Astrocyte of the spinal cord (primary cell): Measurements from ENCODE around the gene NCBP2L.

ENCODE experiments used
- DNase-seq: peaks from one replicate; pipeline ENCODE4 v3.0.0; 2011; ENCODE audit warnings: low read depth, low spot score
- H3K4me3 ChIP-seq: 2 replicates; pipeline ENCODE4 v1.5.1; 2011; ENCODE audit warnings: low read depth, mild to moderate bottlenecking, low read length, moderate library complexity
- in situ Hi-C: cut with HindIII; loops from 2 replicates; pipeline ENCODE4 v1.10.0; 2017; ENCODE audit warnings: low sequenced_read_pairs
- TF ChIP-seq, protein P1 (sequence below): IDR thresholded peaks from 2 replicates; pipeline ENCODE4 v1.5.1; 2012; ENCODE audit warnings: low read depth, mild to moderate bottlenecking, low read length, inconsistent platforms

The NCBP2L gene

DNA sequence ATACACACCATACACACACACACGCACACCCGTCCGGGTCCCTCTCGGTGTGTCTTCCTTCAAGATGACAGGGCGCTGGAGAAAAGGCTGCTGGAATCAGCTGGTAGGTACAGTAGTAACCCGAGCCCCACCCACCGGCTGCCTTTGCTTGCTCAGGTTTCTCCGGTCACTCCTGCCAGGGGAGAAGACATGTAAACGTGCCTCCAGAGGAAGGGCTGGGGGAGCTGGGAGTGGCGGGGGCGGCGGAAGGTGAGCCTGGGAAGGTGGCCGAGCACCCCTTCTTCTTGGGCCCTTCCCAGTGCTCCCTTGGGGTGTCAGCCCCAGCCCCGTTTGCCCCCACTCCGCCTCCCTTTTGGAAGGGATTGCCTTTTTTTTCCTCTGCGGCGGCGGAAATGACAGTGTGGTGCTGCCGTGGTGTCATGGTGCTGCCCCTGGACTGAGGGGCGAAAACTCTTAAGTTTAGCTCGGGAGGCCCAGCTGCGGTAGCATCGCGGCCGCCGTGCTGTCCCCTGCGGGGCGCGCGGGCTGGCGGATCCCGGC lies 48.2 kb downstream of the NCBP2L start, which contains the start of gene MID2:
TSS of gene MID2 (plus strand) at position 169 of the 540 bp plus-strand sequence. CDS start 561 bp downstream, outside the sequence.
- peak; percentile 28 for DNase-seq
- peak within 1 kb of the TSS; percentile 47 for H3K4me3 ChIP-seq
- TF ChIP-seq, protein P1, sequence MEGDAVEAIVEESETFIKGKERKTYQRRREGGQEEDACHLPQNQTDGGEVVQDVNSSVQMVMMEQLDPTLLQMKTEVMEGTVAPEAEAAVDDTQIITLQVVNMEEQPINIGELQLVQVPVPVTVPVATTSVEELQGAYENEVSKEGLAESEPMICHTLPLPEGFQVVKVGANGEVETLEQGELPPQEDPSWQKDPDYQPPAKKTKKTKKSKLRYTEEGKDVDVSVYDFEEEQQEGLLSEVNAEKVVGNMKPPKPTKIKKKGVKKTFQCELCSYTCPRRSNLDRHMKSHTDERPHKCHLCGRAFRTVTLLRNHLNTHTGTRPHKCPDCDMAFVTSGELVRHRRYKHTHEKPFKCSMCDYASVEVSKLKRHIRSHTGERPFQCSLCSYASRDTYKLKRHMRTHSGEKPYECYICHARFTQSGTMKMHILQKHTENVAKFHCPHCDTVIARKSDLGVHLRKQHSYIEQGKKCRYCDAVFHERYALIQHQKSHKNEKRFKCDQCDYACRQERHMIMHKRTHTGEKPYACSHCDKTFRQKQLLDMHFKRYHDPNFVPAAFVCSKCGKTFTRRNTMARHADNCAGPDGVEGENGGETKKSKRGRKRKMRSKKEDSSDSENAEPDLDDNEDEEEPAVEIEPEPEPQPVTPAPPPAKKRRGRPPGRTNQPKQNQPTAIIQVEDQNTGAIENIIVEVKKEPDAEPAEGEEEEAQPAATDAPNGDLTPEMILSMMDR: no peak
- in situ Hi-C loops: no loop called here

DNA sequence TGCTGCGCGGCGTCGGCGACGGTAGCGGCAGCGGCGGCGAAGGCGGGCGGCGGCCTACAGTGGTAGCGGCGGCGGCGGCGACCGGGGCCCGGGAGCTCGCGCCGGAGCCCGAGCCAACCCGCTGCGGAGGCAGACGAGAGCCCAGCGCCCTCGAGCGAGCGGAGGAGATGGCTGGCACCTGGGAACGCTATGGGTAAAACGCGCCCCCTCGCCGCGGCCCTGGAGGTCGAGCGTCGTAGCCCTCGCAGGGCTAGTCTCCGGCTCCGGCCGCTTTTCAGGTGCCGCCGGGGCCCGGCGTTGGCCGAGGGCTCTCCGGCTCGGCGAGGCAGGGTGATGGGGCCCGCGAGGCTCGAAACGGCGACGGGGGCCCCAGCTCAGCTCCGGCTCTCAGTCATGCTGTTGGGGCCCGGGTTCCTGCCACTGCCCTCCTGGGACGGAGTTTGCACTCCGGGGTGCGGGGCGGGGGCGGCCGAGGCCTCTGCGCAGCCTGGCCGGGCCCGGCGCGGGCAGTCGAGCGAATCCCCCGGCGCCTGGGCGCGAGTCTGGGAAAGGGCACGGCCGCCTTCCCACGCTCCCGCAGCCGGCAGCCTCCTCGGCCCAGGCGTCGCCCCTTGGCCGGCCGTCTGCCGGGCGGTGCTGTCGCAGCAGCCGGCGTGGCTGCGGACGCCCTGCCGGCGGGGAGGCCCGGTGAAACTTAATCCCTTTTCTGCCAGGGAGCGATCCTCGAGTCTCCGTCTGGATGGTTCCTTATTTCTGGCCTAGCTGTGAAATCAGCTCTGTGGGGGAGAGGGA lies 48.9 kb downstream of the NCBP2L start:
- TF ChIP-seq, protein P1: no peak
- H3K4me3 ChIP-seq: peak overlapping the region; percentile 47
- in situ Hi-C loops: no loop called here
- peak; percentile 29 for DNase-seq

DNA sequence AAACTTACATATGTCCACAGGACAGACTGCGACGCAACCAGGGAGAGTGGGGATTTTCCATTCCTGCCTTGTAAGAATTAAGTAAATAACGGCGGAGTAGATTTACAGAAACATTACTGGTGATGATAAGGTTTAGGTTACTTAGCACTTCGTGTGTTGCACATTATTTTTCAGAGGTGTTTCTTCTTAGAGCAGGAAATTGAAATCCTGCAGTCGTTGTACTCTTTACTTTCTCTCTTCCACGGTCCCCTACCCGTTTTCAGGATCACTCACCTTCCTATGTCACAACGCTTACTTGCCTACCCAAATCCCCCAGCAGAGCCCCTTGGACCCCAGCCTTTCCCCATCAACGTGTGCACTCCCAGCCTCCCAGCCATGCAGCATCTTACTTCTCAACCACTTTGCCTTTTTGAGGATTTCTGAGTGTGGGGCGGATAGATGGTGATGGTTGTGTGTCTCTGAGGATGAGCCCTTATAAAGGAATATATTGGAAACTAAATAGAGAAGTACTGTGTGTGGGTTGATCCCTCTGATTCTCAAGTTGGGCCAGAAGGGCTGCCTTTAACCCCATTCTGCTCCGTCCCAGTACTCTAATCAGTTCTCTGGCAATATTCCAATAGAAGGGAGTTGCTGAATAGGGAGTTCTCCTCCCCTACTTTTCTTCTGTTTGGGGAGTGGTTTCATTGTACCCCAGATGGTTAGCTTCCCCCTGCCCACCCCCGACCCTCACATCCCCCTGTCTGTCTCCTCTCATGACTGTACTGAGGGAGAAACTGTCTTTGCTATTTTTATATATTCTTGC lies 49.7 kb downstream of the NCBP2L start:
- H3K4me3 ChIP-seq: peak overlapping the region; percentile 47
- peak; percentile 33 for DNase-seq
- TF ChIP-seq, protein P1: no peak
- in situ Hi-C loops: no loop called here

DNA sequence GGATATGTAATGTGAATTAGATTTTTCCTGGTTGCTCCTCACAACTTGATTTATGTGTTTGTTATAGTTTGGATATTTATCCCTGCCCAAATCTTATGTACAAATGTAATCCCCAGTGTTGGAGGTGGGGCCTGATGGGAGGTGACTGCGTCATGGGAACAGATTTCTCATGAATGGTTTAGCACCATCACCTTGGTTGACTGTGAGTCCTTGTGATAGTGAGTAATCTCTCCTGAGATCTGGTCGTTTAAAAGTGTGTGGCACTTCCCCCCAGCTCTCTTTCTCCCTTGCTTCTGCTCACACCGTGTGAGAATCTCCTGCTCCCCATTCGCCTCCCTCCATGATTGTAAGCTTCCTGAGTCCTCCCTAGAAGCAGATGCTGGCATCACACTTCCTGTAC lies 50.3 kb downstream of the NCBP2L start:
- in situ Hi-C loops: no loop called here
- DNase-seq: no peak
- TF ChIP-seq, protein P1: no peak
- no peak overlapping the region for H3K4me3 ChIP-seq

DNA sequence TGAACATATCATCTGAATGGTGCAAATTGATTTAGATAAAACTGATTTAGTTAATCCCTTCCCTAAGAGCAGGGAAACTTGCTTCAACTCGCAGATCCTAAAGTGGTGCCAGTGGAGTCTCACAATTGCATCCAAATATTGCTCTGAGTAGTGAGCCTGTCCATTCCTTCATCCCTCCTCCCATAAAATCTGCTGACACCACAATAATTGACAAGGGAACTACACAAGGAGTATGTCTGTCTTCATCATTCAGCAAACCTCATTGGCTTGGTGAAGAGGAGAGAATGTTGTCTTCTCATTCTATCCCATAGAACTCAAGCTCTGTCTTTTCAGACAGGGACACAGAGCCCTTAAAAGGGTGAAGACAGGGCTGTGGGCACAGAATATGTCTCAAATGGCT lies 52.3 kb downstream of the NCBP2L start:
- DNase-seq: no peak
- TF ChIP-seq, protein P1: no peak
- no peak overlapping the region for H3K4me3 ChIP-seq
- in situ Hi-C loops: no loop called here

DNA sequence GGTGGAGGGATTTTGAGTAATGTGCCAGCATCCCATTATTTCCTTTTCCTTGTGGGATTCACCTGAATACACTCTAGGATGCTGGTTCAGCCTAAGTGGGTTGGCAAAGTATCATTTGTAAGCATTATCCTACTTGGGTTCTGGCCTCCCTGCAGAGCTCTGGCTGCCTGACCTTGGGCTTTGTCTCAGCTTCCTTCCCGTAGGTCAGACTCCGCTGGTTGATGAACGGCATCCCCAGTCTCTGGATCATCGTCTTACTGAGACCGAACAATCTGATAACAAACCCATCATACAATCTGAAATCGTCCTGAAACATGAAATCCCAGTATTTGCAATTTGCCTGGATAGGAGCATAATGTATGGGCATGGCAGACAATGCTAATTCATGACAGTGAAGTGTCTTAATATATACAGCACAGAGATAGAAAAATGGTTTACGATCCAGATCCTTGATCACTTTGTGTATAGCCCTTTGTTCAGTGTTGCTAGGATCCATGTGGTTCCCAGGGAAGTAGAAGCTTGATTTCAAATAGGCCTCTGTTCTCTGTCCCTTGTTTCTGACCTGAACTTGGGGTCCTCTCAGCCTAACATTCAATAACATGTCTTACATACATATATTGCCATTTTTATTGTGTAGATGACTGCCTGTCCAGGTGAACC lies 53.7 kb downstream of the NCBP2L start:
- H3K4me3 ChIP-seq: no peak overlapping the region
- no peak for DNase-seq
- in situ Hi-C loops: no loop called here
- TF ChIP-seq, protein P1: no peak
